Heart left ventricle (tissue), 16 donors: ENCODE data around the gene KCTD18. TPM values are rescaled to one million over a fixed set of nuclear protein-coding genes. Genes with fewer than 3 reads are reported as not detected.
A peak's percentile ranks its signal among the peaks of the same experiment; 100 is the strongest.

Experiments used
- ATAC-seq, 4 donors: fragments of 200-7000 bp; cut with Tn5 transposase; one replicate each; pipeline ENCODE4 v1.9.1; 2020 to 2022; ENCODE audit warnings: moderate library complexity in 4 of 4, mild to moderate bottlenecking in 3 of 4, moderate number of reproducible peaks in 1 of 4
- DNase-seq, 5 donors: peaks; one replicate each; pipeline ENCODE4 v3.0.0-alpha.2; 2020
- H3K27ac ChIP-seq, 12 donors: fragments of 200-600 bp; sonication (generic) in 4 of 12; one replicate each; pipeline versions ENCODE4 v1.5.0 to v1.8.0; 2016 to 2022; ENCODE audit warnings: mild to moderate bottlenecking in 2 of 12
- H3K27me3 ChIP-seq, 9 donors: fragments of 200-600 bp; sonication (generic) in 2 of 9; one replicate each; pipeline versions ENCODE4 v1.5.1 to v1.8.0; 2016 to 2022; ENCODE audit warnings: mild to moderate bottlenecking in 3 of 9
- H3K36me3 ChIP-seq, 9 donors: fragments of 200-600 bp; sonication (generic) in 2 of 9; one replicate each; pipeline versions ENCODE4 v1.5.0 to v1.8.0; 2018 to 2022; ENCODE audit warnings: mild to moderate bottlenecking in 2 of 9
- H3K4me1 ChIP-seq, 12 donors: fragments of 200-600 bp; sonication (generic) in 4 of 12; one replicate each; pipeline versions ENCODE4 v1.5.0 to v1.8.0; 2016 to 2022; ENCODE audit warnings: mild to moderate bottlenecking in 3 of 12
- H3K4me3 ChIP-seq, 12 donors: fragments of 200-600 bp; sonication (generic) in 4 of 12; one replicate each; pipeline versions ENCODE4 v1.5.0 to v1.8.0; 2017 to 2022; ENCODE audit warnings: mild to moderate bottlenecking in 9 of 12, moderate library complexity in 4 of 12
- H3K9me3 ChIP-seq, 12 donors: fragments of 200-600 bp; sonication (generic) in 4 of 12; one replicate each; pipeline versions ENCODE4 v1.5.0 to v1.8.0; 2016 to 2022; ENCODE audit warnings: mild to moderate bottlenecking in 1 of 12
- POLR2A ChIP-seq, 2 donors: fragments of 450-650 bp; IDR thresholded peaks; one replicate each; pipeline ENCODE4 v1.6.1; 2017; ENCODE audit warnings: antibody characterized with exemption in 2 of 2, mild to moderate bottlenecking in 2 of 2, moderate library complexity in 2 of 2
- WGBS, 4 donors: extraction: QIAGEN DNeasy Blood & Tissue Kit in 2 of 4; methylation state at CpG; one replicate each; pipeline versions ENCODE4 v1.1.5 to v1.1.7; 2013 to 2018; 5-methylcytosine and 5-hydroxymethylcytosine counted together
- intact Hi-C, 10 donors: fragments of 100-400 bp; cut with DNase I; formaldehyde crosslinking; loops; one replicate each; pipeline versions ENCODE4 v1.11.1 to v1.14.2; 2022
- polyA plus RNA-seq, 2 donors: library from polyadenylated mRNA; stranded (reverse); fragments of 200-250 nt; gene quantifications; one replicate each; pipeline ENCODE4 v1.2.3, GENCODE V29; 2013
- total RNA-seq, 9 donors: library from RNA; depleted of rRNA in 2 of 9; stranded (reverse); fragments of >200 nt in 2 of 9; fragmentation: NEBNext Ultra II Directional in 3 of 9; extraction: Animal tissue kit (Norgen Biotek cat#: 25700) in 3 of 9; gene quantifications; one replicate each; pipeline versions ENCODE4 v1.1.0 to v1.2.4, GENCODE V29; 2016 to 2023
- TF ChIP-seq, protein P1 (sequence below), 12 donors: fragments of 200-600 bp; sonication (generic) in 4 of 12; IDR thresholded peaks; one replicate each; pipeline versions ENCODE4 v1.5.0 to v1.8.0; 2018 to 2022; ENCODE audit warnings: antibody characterized with exemption in 12 of 12, mild to moderate bottlenecking in 5 of 12
- donor health status: ischemic (EF 13 %, LVEDD 7.1; RV severe dilation, severe dysfunction).
- donor health status: healthy with polysubstance abuse.
- donor health status: DM: no; HTN: yes; CAD: no.
- donor health status: DM: no; HTN: no; CAD: no.
- donor health status: ischemic (EF 25% LVEDD 6.9; RV normal size, moderate dysfunction).
- donor health status: ischemic (EF 25% LVEDD 5.7; RV mildly dilated, moderate dysfunction).
- donor health status: healthy.
- donor health status: DM: yes; HTN: yes; CAD: no.
- donor health status: ischemic (EF 35%, LVEDD 5.7; RV mildly dilated, moderate dysfunction).
- donor health status: nonischemic (EF 11% LVEDD 7.7; RV severe dilation, severe dysfunction).
- donor health status: DM: yes; HTN: yes; CAD: no.
- donor health status: PGD.
- donor health status: ischemic (EF 29% LVEDD 5.4; RV normal size, mild dysfunction).
- donor health status: nonischemic (EF 23%, LVEDD 6.1; RV moderate dilation, normal function).

Gene KCTD18
- total and polyA plus RNA-seq, 11 donors = 3.6 to 16.0 (median 11.8) TPM

DNA sequence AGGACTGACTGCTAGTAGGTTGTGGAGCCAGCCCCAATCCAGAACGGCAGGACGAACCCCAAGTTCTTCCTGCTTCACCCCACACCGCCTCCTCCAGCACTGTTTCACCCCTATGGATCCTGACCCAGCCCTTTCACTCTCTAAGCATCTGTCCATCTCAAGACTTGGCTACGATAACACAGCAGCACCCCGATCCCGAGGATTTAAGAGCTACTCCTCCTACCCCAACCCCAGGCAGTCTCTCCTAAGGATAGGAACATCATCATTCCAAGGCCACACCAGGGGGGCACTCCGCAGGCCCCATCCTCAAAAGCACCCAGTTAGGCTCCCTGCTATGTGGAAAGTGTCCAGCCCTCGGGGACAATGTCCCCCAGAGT, 645 bp downstream of the KCTD18 start:
- peak in 1 of 5 donors; percentile 15 for DNase-seq

DNA sequence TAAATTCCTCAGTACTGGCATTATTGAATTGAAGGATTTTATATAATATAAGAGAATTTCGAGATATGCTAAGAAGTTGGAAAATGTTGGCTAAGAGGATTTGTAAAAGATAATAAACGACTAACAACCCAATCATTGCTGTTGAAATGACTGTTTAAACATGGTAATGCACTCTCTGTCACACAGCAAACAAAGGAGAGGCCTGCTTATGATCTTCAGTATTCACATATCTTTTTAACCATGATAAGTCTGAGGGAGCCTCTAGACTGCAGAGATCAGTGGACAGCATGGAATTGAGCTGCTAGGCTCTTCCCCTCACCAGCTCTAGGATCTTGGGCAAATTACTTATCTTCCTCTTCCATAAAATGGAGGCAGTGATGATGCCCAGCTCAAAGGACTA, 2.7 kb downstream of the KCTD18 start:
- no peak for DNase-seq
- intact Hi-C loops = no loop called here
- ATAC-seq = no peak
- WGBS, 4 donors = 84 to 88% (median 86%) methylated on average over 2 of the region's 2 CpGs
- H3K9me3 ChIP-seq = no peaks in the 10 kb centered on the region
- H3K4me1 ChIP-seq = peaks cover 0 to 15% (median 5%) of the 10 kb centered on the region in 12 donors
- H3K4me3 ChIP-seq = no peak overlapping the region
- TF ChIP-seq POLR2A (IDR thresholded peaks at IDR 0.05) = no peak
- TF ChIP-seq, protein P1, sequence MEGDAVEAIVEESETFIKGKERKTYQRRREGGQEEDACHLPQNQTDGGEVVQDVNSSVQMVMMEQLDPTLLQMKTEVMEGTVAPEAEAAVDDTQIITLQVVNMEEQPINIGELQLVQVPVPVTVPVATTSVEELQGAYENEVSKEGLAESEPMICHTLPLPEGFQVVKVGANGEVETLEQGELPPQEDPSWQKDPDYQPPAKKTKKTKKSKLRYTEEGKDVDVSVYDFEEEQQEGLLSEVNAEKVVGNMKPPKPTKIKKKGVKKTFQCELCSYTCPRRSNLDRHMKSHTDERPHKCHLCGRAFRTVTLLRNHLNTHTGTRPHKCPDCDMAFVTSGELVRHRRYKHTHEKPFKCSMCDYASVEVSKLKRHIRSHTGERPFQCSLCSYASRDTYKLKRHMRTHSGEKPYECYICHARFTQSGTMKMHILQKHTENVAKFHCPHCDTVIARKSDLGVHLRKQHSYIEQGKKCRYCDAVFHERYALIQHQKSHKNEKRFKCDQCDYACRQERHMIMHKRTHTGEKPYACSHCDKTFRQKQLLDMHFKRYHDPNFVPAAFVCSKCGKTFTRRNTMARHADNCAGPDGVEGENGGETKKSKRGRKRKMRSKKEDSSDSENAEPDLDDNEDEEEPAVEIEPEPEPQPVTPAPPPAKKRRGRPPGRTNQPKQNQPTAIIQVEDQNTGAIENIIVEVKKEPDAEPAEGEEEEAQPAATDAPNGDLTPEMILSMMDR (IDR thresholded peaks at IDR 0.05) = no peak
- H3K27ac ChIP-seq = no peak overlapping the region
- no peaks in the 10 kb centered on the region for H3K27me3 ChIP-seq
- H3K36me3 ChIP-seq = peaks cover 0 to 40% (median 29%) of the 10 kb centered on the region in 9 donors

More for the DNA sequence above, 645 bp downstream of the KCTD18 start:
- no peaks in the 10 kb centered on the region for H3K9me3 ChIP-seq
- no peak for TF ChIP-seq POLR2A (IDR thresholded peaks at IDR 0.05)
- TF ChIP-seq, protein P1 (IDR thresholded peaks at IDR 0.05) = no peak
- intact Hi-C loops = no loop called here
- peak overlapping the region; percentile 75 to 96 (median 87) for H3K27ac ChIP-seq
- peak in 2 of 4 donors; percentile 6 to 12 for ATAC-seq
- no peaks in the 10 kb centered on the region for H3K27me3 ChIP-seq
- peaks cover 0 to 22% (median 13%) of the 10 kb centered on the region in 9 donors for H3K36me3 ChIP-seq
- H3K4me1 ChIP-seq = peaks cover 0 to 15% (median 5%) of the 10 kb centered on the region in 12 donors
- WGBS, 4 donors = 31 to 51% (median 37%) methylated on average over 6 to 8 of the region's 8 CpGs
- H3K4me3 ChIP-seq = peak overlapping the region; percentile 59 to 95 (median 82)

DNA sequence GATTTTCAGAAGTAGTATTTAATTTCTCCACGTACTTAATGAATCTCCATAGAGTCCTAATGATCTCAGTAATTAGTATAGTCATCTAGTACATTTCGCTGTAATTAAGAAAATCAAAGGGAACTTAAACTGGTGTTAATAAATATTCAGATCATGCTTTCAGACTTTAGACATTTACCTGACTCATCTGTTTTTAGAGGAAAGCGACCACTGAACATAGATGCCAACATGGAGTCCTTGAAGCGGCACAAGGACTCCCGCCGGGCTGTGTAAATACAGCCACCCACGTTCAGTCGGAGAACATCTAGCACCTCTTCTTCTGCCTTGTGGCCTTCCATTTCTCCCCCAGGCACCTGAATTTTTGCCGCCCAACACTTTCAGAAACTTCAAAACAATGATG, 3.2 kb downstream of the KCTD18 start:
- intact Hi-C loops = no loop called here
- 80 to 88% (median 84%) methylated on average over 9 of the region's 9 CpGs for WGBS, 4 donors
- Histone ChIP-seq H3K27me3 (no peaks in the 10 kb centered on the region), H3K36me3 (peaks cover 0 to 42% (median 30%) of the 10 kb centered on the region in 9 donors), H3K4me3 (no peak overlapping the region), H3K9me3 (no peaks in the 10 kb centered on the region), H3K4me1 (peaks cover 0 to 15% (median 5%) of the 10 kb centered on the region in 12 donors), H3K27ac (no peak overlapping the region)
- ATAC-seq (no peak), DNase-seq (no peak)
- TF ChIP-seq, protein P1 (IDR thresholded peaks at IDR 0.05) = no peak
- no peak for TF ChIP-seq POLR2A (IDR thresholded peaks at IDR 0.05)

GRCh38 chr2:200502196-200502595, 7.7 kb downstream of the KCTD18 start:
- H3K36me3 ChIP-seq = peaks cover 0 to 62% (median 48%) of the 10 kb centered on the region in 9 donors

More at GRCh38 chr2:200502196-200502595, 7.7 kb downstream of the KCTD18 start:
- intact Hi-C loops = no loop called here
- Histone ChIP-seq H3K4me3 (no peak overlapping the region), H3K9me3 (no peaks in the 10 kb centered on the region), H3K27me3 (no peaks in the 10 kb centered on the region), H3K27ac (no peak overlapping the region), H3K4me1 (no peaks in the 10 kb centered on the region)
- WGBS, 4 donors = 94 to 97% (median 96%) methylated on average over 5 of the region's 5 CpGs
- ATAC-seq = no peak
- TF ChIP-seq POLR2A (IDR thresholded peaks at IDR 0.05) = no peak
- no peak for DNase-seq
